ENCODE results near the gene IGSF3.
"Not testable (repeated sequence)": the region's sequence is repeated elsewhere in the genome, so short reads cannot be mapped to it uniquely, and the experiment has no call there.

DNA sequence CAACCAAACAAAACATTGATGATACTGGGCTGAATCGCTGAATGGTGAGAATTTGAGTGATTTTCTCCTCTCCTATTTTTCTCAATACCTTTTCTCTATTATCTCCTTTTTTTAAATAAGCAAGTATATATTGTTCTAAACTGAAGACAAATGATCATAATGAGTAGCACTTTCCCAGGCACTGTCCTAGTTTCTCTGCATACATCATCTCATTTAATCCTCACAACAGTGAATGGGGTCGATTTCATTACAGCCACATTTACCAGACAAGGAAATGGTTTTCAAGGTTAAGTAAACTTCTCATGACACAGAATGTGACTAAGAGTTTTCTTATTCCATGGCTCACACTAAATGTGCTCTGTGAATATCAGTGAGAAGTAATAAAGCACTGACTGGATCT lies 45.0 kb downstream of the IGSF3 start:
- TF ChIP-seq, protein P1, sequence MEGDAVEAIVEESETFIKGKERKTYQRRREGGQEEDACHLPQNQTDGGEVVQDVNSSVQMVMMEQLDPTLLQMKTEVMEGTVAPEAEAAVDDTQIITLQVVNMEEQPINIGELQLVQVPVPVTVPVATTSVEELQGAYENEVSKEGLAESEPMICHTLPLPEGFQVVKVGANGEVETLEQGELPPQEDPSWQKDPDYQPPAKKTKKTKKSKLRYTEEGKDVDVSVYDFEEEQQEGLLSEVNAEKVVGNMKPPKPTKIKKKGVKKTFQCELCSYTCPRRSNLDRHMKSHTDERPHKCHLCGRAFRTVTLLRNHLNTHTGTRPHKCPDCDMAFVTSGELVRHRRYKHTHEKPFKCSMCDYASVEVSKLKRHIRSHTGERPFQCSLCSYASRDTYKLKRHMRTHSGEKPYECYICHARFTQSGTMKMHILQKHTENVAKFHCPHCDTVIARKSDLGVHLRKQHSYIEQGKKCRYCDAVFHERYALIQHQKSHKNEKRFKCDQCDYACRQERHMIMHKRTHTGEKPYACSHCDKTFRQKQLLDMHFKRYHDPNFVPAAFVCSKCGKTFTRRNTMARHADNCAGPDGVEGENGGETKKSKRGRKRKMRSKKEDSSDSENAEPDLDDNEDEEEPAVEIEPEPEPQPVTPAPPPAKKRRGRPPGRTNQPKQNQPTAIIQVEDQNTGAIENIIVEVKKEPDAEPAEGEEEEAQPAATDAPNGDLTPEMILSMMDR (IDR thresholded peaks at IDR 0.05), result not testable (repeated sequence)
- not testable (repeated sequence) for TF ChIP-seq POLR2A (IDR thresholded peaks at IDR 0.05)

All from sigmoid colon (tissue), 3 donors.